Neuron (in vitro differentiated cells): ENCODE results near the gene NXPH4.

Experiments
- H2AFZ ChIP-seq: one replicate; pipeline ENCODE4 v1.6.1; 2013; ENCODE audit warnings: low read depth, mild to moderate bottlenecking, inconsistent platforms, low read length, moderate library complexity
- H3K27me3 ChIP-seq: one replicate; pipeline ENCODE4 v1.6.1; 2013; ENCODE audit warnings: low read length; ENCODE audit not compliant: insufficient read depth
- H3K36me3 ChIP-seq: one replicate; pipeline ENCODE4 v1.6.1; 2013; ENCODE audit warnings: low read length; ENCODE audit not compliant: insufficient read depth
- H3K4me1 ChIP-seq: one replicate; pipeline ENCODE4 v1.6.1; 2013; ENCODE audit warnings: low read length; ENCODE audit not compliant: insufficient read depth
- H3K4me3 ChIP-seq: 2 replicates; pipeline ENCODE4 v1.5.1; 2013; ENCODE audit warnings: mild to moderate bottlenecking, low read length, moderate library complexity
- H3K9me3 ChIP-seq: one replicate; pipeline ENCODE4 v1.6.1; 2013; ENCODE audit warnings: low read length

NXPH4 gene

GRCh38 chr12:57177354-57177753, 39.2 kb upstream of the NXPH4 start:
- H3K4me3 ChIP-seq = no peak overlapping the region
- H2AFZ ChIP-seq = no peak overlapping the region
- peaks cover 84% of the 10 kb centered on the region for H3K36me3 ChIP-seq
- H3K9me3 ChIP-seq = no peaks in the 10 kb centered on the region
- no peaks in the 10 kb centered on the region for H3K4me1 ChIP-seq
- H3K27me3 ChIP-seq = no peaks in the 10 kb centered on the region

DNA sequence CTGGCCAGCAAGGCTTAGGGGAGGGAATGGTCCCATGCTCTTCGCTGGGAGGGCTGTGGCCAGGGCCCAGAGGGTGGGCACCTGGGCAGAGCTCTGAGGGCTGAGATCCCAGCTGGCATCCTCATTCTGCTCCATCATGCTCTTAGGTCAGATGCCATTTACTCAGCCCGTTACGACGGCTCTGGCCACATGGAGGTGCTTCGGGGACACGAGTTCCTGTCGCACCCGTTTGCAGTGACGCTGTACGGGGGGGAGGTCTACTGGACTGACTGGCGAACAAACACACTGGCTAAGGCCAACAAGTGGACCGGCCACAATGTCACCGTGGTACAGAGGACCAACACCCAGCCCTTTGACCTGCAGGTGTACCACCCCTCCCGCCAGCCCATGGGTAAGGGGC, 38.4 kb upstream of the NXPH4 start:
- H3K9me3 ChIP-seq = no peaks in the 10 kb centered on the region
- no peak overlapping the region for H2AFZ ChIP-seq
- no peaks in the 10 kb centered on the region for H3K4me1 ChIP-seq
- H3K36me3 ChIP-seq = peaks cover 76% of the 10 kb centered on the region
- no peak overlapping the region for H3K4me3 ChIP-seq
- H3K27me3 ChIP-seq = no peaks in the 10 kb centered on the region

- Histone ChIP-seq H3K4me3 (no peak overlapping the region), H3K36me3 (peaks cover 75% of the 10 kb centered on the region), H3K4me1 (no peaks in the 10 kb centered on the region)
Measured at GRCh38 chr12:57179331-57180086, 37.1 kb upstream of the NXPH4 start.

GRCh38 chr12:57180321-57180989, 36.1 kb upstream of the NXPH4 start:
- H3K9me3 ChIP-seq = no peaks in the 10 kb centered on the region
- no peaks in the 10 kb centered on the region for H3K4me1 ChIP-seq
- H3K36me3 ChIP-seq = peaks cover 77% of the 10 kb centered on the region

More at GRCh38 chr12:57179331-57180086, 37.1 kb upstream of the NXPH4 start:
- Histone ChIP-seq H2AFZ (no peak overlapping the region), H3K27me3 (no peaks in the 10 kb centered on the region), H3K9me3 (no peaks in the 10 kb centered on the region)

GRCh38 chr12:57181072-57181471, 35.5 kb upstream of the NXPH4 start:
- Histone ChIP-seq H3K4me1 (no peaks in the 10 kb centered on the region), H3K4me3 (no peak overlapping the region), H2AFZ (no peak overlapping the region), H3K27me3 (no peaks in the 10 kb centered on the region), H3K9me3 (no peaks in the 10 kb centered on the region), H3K36me3 (peaks cover 77% of the 10 kb centered on the region)

More at GRCh38 chr12:57180321-57180989, 36.1 kb upstream of the NXPH4 start:
- Histone ChIP-seq H2AFZ (no peak overlapping the region), H3K27me3 (no peaks in the 10 kb centered on the region), H3K4me3 (no peak overlapping the region)

DNA sequence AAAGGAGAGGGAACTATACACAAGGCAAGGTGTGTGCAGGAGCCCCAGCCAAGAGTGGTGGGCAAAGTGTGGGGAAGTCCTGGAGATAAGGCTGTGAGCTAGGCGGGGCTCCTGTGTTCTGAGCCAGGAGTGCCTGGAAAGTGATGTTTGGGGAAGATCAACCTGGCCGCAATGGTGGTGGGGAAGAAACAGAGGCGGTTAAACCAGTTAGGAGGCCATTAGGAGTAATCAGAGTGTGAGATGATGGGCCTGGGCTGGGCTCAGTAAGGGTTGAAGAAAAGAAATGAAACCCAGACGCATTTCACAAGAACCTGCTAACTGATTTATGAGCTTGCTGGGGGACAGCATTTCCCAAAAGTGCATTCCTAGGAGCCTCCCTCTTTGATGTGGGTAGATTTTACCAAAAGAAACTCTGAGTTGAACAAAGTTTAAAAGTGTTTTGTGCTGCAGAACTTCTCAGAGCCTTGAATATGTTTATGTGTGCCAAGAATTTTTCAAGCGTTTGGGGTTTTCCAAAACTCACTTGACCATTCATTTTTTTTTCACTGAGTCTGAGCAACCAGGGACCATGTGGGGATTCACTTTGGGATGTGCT, 34.9 kb upstream of the NXPH4 start:
- no peaks in the 10 kb centered on the region for H3K9me3 ChIP-seq
- H3K27me3 ChIP-seq = no peaks in the 10 kb centered on the region
- H3K36me3 ChIP-seq = peaks cover 77% of the 10 kb centered on the region
- H2AFZ ChIP-seq = no peak overlapping the region
- H3K4me1 ChIP-seq = no peaks in the 10 kb centered on the region
- no peak overlapping the region for H3K4me3 ChIP-seq

GRCh38 chr12:57182918-57183575, 33.5 kb upstream of the NXPH4 start:
- Histone ChIP-seq H2AFZ (no peak overlapping the region), H3K9me3 (no peaks in the 10 kb centered on the region), H3K4me1 (no peaks in the 10 kb centered on the region), H3K36me3 (peaks cover 80% of the 10 kb centered on the region), H3K27me3 (no peaks in the 10 kb centered on the region), H3K4me3 (no peak overlapping the region)

DNA sequence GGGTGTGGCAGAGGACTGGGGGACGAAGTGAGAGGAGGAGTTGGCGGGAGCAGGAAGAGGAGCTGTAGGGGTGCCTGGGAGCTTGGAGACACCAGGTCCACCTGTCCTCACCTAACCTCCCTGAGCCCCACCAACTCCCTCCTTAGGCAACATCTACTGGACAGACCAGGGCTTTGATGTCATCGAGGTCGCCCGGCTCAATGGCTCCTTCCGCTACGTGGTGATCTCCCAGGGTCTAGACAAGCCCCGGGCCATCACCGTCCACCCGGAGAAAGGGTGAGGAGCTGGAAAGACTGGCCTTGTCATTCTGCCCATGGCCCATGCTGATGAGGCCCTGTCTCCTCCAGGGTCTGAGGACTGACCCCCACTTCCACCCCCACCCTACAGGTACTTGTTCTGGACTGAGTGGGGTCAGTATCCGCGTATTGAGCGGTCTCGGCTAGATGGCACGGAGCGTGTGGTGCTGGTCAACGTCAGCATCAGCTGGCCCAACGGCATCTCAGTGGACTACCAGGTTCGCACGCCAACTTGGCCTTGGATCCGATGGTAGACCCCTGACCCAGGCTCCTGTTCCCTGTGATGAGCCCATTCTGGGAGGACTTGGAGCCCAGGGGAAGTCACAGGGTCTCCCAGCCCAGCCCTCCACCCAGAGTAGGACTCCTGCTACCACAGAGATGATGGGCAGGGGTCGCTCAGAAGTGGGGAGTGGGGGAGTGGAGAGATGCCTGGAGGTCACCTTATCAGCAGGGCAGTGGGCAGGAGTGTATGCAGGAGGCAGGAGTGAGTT, 32.5 kb upstream of the NXPH4 start:
- Histone ChIP-seq H3K9me3 (no peaks in the 10 kb centered on the region), H2AFZ (no peak overlapping the region), H3K36me3 (peaks cover 80% of the 10 kb centered on the region), H3K4me3 (no peak overlapping the region), H3K4me1 (no peaks in the 10 kb centered on the region), H3K27me3 (no peaks in the 10 kb centered on the region)

GRCh38 chr12:57185403-57185802, 31.2 kb upstream of the NXPH4 start:
- peaks cover 79% of the 10 kb centered on the region for H3K36me3 ChIP-seq
- no peak overlapping the region for H3K4me3 ChIP-seq
- no peaks in the 10 kb centered on the region for H3K27me3 ChIP-seq
- H3K4me1 ChIP-seq = no peaks in the 10 kb centered on the region
- H3K9me3 ChIP-seq = no peaks in the 10 kb centered on the region
- H2AFZ ChIP-seq = no peak overlapping the region

GRCh38 chr12:57185906-57186508, 30.6 kb upstream of the NXPH4 start:
- H3K36me3 ChIP-seq = peaks cover 79% of the 10 kb centered on the region
- no peaks in the 10 kb centered on the region for H3K4me1 ChIP-seq
- no peaks in the 10 kb centered on the region for H3K9me3 ChIP-seq
- H3K4me3 ChIP-seq = no peak overlapping the region
- H2AFZ ChIP-seq = no peak overlapping the region
- H3K27me3 ChIP-seq = no peaks in the 10 kb centered on the region

- no peak overlapping the region for H2AFZ ChIP-seq
- no peak overlapping the region for H3K4me3 ChIP-seq
- H3K4me1 ChIP-seq = no peaks in the 10 kb centered on the region
- H3K9me3 ChIP-seq = no peaks in the 10 kb centered on the region
- peaks cover 88% of the 10 kb centered on the region for H3K36me3 ChIP-seq
- no peaks in the 10 kb centered on the region for H3K27me3 ChIP-seq
Measured at GRCh38 chr12:57187222-57188089, 29.1 kb upstream of the NXPH4 start.

- Histone ChIP-seq H2AFZ (no peak overlapping the region), H3K27me3 (no peaks in the 10 kb centered on the region), H3K4me3 (no peak overlapping the region), H3K4me1 (no peaks in the 10 kb centered on the region), H3K36me3 (peaks cover 94% of the 10 kb centered on the region), H3K9me3 (no peaks in the 10 kb centered on the region)
Measured at GRCh38 chr12:57188090-57188425, 28.5 kb upstream of the NXPH4 start.
